Left lung (tissue), 10 donors: ENCODE results near the gene BMPR1B. TPM values are rescaled to one million over a fixed set of nuclear protein-coding genes. Genes with fewer than 3 reads are reported as not detected.

ENCODE experiments used
- ATAC-seq: fragments of 200-7000 bp; cut with Tn5 transposase; one replicate; pipeline ENCODE4 v1.9.1; 2020; ENCODE audit warnings: moderate library complexity
- DNase-seq, 4 donors: peaks; one replicate each; pipeline ENCODE4 v3.0.0-alpha.2; 2013 to 2020
- H3K27ac ChIP-seq, 2 donors: fragments of 200-600 bp; sonication (generic) in 1 of 2; one replicate each; pipeline versions ENCODE4 v1.5.0 to v1.8.0; 2020 to 2021
- H3K27me3 ChIP-seq, 2 donors: fragments of 200-600 bp; sonication (generic) in 1 of 2; one replicate each; pipeline versions ENCODE4 v1.5.0 to v1.8.0; 2020 to 2021
- H3K36me3 ChIP-seq, 2 donors: fragments of 200-600 bp; sonication (generic) in 1 of 2; one replicate each; pipeline versions ENCODE4 v1.5.0 to v1.8.0; 2020 to 2021
- H3K4me1 ChIP-seq, 2 donors: fragments of 200-600 bp; one replicate each; pipeline ENCODE4 v1.8.0; 2021
- H3K4me3 ChIP-seq, 2 donors: fragments of 200-600 bp; sonication (generic) in 1 of 2; one replicate each; pipeline versions ENCODE4 v1.5.0 to v1.8.0; 2020 to 2021; ENCODE audit warnings: mild to moderate bottlenecking in 1 of 2
- H3K9me3 ChIP-seq, 2 donors: fragments of 200-600 bp; sonication (generic) in 1 of 2; one replicate each; pipeline versions ENCODE4 v1.5.0 to v1.8.0; 2020 to 2021
- CTCF ChIP-seq, 2 donors: fragments of 200-600 bp; sonication (generic) in 1 of 2; IDR thresholded peaks; one replicate each; pipeline versions ENCODE4 v1.5.0 to v1.8.0; 2021; ENCODE audit warnings: antibody characterized with exemption in 2 of 2
- intact Hi-C, 2 donors: fragments of 100-400 bp; cut with DNase I; formaldehyde crosslinking; loops; one replicate each; pipeline versions ENCODE4 v1.11.2 to v1.14.2; 2022
- polyA plus RNA-seq, 6 donors: library from polyadenylated mRNA; unstranded; fragments of 120-200 nt; gene quantifications; one replicate each; pipeline ENCODE4 v1.2.1, GENCODE V29; 2013; ENCODE audit not compliant: insufficient read length in 6 of 6
- total RNA-seq, 2 donors: library from RNA; stranded (reverse); fragmentation: NEBNext Ultra II Directional; extraction: Animal tissue kit (Norgen Biotek cat#: 25700); gene quantifications; one replicate each; pipeline ENCODE4 v1.2.1, GENCODE V29; 2021
- donor health status: DM: no; HTN: yes; CAD: no.
- donor health status: DM: no; HTN: no; CAD: no.

The BMPR1B gene
- total and polyA plus RNA-seq, 8 donors, result 0.61 to 3.3 (median 1.1) TPM

GRCh38 chr4:94968493-94968892, 210.7 kb downstream of the BMPR1B start:
- ATAC-seq, result no peak
- no peak for TF ChIP-seq CTCF (IDR thresholded peaks at IDR 0.05)
- no peak overlapping the region for H3K4me3 ChIP-seq

GRCh38 chr4:94970650-94971049, 212.9 kb downstream of the BMPR1B start:
- Histone ChIP-seq H3K27me3 (no peaks in the 10 kb centered on the region), H3K4me3 (no peak overlapping the region), H3K36me3 (no peaks in the 10 kb centered on the region), H3K9me3 (no peaks in the 10 kb centered on the region), H3K27ac (no peak overlapping the region), H3K4me1 (no peaks in the 10 kb centered on the region)
- intact Hi-C loops, result no loop called here
- DNase-seq, result no peak
- ATAC-seq, result no peak
- TF ChIP-seq CTCF (IDR thresholded peaks at IDR 0.05), result no peak

More at GRCh38 chr4:94968493-94968892, 210.7 kb downstream of the BMPR1B start:
- Histone ChIP-seq H3K36me3 (no peaks in the 10 kb centered on the region), H3K4me1 (no peaks in the 10 kb centered on the region), H3K27me3 (no peaks in the 10 kb centered on the region), H3K27ac (no peak overlapping the region), H3K9me3 (no peaks in the 10 kb centered on the region)
- intact Hi-C loops, result no loop called here
- no peak for DNase-seq

DNA sequence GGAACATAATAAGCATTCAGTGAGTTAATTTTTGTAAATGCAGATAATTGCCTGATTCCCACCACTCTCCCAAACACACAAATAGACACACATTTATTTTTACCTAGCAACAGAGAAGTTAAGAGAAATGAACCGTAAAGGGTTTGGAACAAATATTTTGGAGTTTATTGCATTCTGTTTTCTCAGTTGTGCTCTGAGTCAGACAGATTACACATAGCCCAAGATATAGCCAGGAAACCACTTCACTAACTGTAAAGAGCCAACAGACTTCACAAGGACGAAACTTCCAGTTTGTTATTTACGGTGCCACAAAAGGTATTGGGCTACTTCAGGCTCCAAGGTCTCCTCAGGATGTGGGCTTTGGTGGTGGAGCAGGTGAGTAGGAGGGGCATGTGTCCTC, 217.0 kb downstream of the BMPR1B start:
- intact Hi-C loops, result no loop called here
- DNase-seq (no peak), ATAC-seq (no peak)
- H3K27me3 ChIP-seq, result no peaks in the 10 kb centered on the region
- H3K36me3 ChIP-seq, result no peaks in the 10 kb centered on the region
- no peak overlapping the region for H3K27ac ChIP-seq
- TF ChIP-seq CTCF (IDR thresholded peaks at IDR 0.05), result no peak
- H3K4me3 ChIP-seq, result no peak overlapping the region
- no peaks in the 10 kb centered on the region for H3K4me1 ChIP-seq
- H3K9me3 ChIP-seq, result no peaks in the 10 kb centered on the region

DNA sequence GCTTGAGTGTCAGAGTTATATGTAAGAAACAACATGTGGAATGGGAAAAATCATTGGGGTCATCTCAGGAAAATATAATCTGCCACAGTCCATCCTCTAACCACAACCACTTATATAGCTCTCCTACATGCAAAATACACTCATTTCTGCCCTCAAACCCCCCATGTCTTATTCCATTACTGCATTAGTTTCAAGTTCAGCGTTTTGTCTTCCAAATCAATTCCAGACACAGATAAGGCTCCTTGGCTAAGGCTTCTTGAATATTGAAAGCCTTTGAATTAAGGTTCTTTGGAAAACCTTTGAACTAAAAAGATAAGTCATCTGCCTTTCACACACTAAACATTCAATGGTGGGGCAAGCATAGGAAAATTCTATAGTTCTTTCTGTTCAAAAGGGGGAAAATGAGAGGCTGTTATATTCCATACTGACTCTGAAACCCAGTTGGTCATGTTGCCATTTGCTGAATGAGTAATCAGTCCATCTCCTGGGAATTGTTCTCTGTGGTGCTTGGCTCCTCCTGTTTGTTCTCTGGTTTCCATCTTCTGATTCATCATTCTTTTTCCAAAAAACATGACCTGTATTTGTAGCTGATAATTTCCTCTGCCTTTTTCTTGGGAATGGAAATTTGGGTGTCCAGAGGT, 218.7 kb downstream of the BMPR1B start:
- Histone ChIP-seq H3K27me3 (no peaks in the 10 kb centered on the region), H3K36me3 (no peaks in the 10 kb centered on the region), H3K9me3 (no peaks in the 10 kb centered on the region), H3K4me3 (no peak overlapping the region), H3K4me1 (no peaks in the 10 kb centered on the region), H3K27ac (no peak overlapping the region)
- ATAC-seq, result no peak
- TF ChIP-seq CTCF (IDR thresholded peaks at IDR 0.05), result no peak
- no peak for DNase-seq
- intact Hi-C loops, result no loop called here

- Histone ChIP-seq H3K9me3 (no peaks in the 10 kb centered on the region), H3K27ac (no peak overlapping the region), H3K4me1 (no peaks in the 10 kb centered on the region), H3K27me3 (no peaks in the 10 kb centered on the region), H3K4me3 (no peak overlapping the region), H3K36me3 (no peaks in the 10 kb centered on the region)
- ATAC-seq, result no peak
- TF ChIP-seq CTCF (IDR thresholded peaks at IDR 0.05), result no peak
- no peak for DNase-seq
- intact Hi-C loops, result no loop called here
Observed at GRCh38 chr4:94978904-94979303, 221.1 kb downstream of the BMPR1B start.
